ENCODE data around the gene SCYGR2.

DNA sequence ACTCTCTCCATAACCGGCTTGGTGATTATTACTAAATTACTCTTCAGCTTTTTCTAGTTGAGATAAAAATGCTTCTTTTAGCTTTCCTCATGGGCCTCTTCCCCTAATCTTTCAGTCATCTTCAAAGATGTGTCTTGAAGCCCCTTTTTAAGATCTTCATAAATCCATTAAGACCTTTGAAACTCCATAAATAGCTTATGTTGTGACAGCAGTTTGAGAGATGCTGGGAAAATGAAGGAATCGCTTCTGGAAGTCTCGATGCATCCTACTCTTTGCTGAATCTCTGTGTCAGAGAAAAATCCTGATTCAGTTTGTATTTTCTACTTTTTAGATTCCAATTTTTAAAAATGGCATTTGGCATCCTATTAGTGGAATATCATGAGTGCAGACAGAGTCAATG, 31.6 kb downstream of the SCYGR2 start:
- no peak for TF ChIP-seq EZH2 (IDR thresholded peaks at IDR 0.05; ENCODE audit: borderline replicate concordance, insufficient read depth, low read depth, low read length, poor library complexity, severe bottlenecking)
- TF ChIP-seq CTCF (IDR thresholded peaks at IDR 0.05): no peak

Data from B cell (primary cell).